Measurements from ENCODE around the gene CTCFL.

Gene CTCFL

DNA sequence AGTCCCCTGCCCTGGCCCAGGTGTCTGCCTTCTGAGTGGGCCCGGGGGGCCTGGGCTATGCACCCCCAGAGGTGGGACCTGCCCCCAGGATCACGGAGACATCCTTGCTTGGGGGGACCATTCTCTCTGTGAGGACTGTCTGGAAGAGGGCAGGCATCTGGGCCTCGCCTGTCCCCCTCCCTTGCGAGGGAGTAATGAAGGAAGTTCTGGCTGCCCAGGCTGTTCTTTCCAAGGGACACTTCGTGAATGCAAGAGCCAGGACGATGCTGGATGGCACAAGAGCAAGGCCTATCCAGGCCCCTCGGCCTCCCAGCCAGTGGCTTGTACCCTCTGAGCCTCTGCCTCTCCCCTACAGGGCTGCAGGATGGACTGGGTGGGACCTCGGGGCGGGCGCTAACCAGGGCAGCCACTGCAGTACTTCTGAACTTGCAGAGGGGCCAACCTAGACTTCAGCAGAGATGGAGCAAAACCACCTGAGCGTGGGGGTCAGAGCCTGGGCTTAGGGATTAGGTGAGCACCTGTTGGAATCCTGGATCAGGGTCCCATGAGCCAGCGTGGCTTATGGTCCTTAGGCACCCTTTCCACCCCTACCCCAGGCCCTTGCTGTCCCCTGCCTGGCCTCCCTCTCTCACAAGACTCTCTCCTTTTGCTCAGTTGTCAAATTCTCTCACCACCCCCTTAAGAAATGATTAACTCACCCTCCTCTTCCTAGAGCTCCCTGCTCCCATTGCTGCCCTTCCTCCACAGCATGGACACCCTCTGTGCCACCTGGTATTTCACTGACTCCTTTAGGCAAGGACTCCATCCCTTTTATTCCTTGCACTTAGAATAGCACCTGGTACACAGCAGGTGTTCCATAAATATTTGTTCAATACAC is 53.2 kb downstream of the CTCFL start:
- Histone ChIP-seq H3K4me2 (peak overlapping the region; percentile 83 to 99 (median 96); a peak in 21 of 22 replicates), H3K27ac (peak overlapping the region in 10 of 11 experiments; percentile 74 to 99 (median 98); a peak in 21 of 22 replicates), H3K4me3 (no peak overlapping the region; a peak in 1 of 20 replicates), H3K36me3 (no peaks in the 10 kb centered on the region), H3K4me1 (peaks cover 99 to 100% (median 100%) of the 10 kb centered on the region in 10 experiments), H3K27me3 (no peaks in the 10 kb centered on the region), H3K9me3 (replicated peaks in 1 of 11) (0 out of 22 replicates have a peak, but pooled peaks cover 0 to 6% (median 0%) of the 10 kb centered on the region in 11 experiments), H3K9ac (peak overlapping the region in 9 of 11 experiments; percentile 72 to 88 (median 81); a peak in 14 of 22 replicates), H4K20me1 (no peaks in the 10 kb centered on the region)
- no peak for TF ChIP-seq Cebpa-rat (IDR thresholded peaks at IDR 0.05)

DNA sequence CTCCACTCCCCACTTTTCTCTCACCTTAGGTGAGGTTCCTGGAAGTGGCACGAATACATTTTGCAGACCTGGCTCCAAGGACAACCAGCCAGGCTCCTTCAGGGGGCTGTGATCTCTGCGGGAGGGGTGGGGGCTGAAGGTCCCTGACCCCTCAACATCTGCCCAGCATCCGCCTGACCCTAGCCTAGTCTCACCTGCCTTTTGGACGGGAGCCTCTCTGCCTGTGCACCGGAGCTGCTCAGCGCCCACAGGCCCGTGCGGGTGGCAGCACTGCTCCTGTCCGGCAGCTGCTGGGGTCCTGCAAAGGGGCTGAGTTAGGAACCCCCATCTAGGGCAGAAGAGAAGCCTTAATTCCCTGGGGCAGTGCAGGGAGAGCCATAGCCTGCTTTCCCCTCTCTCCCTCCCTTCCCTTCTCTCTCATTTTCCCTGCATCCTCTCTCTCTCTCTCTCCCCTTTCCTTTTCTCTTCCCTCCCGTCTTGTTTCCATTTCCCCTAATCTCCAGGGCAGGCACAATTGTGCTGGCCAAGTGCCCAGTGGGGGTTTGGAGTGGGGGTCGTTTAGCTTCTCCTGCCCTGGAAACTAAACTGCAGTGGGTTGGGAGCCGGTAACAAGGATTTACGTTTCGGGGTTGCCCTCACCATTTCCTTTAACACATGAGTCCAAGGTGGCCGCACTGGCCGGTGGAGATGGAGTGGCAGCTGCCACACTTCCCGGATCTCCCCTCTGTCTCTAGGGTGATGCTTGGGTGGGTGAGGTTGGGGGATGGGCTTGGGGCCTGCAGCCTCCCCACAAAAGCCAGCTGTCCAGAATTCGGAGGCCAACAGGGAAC is 54.1 kb downstream of the CTCFL start:
- H3K4me1 ChIP-seq = peaks cover 93 to 100% (median 100%) of the 10 kb centered on the region in 10 experiments
- no peak overlapping the region for H3K4me3 ChIP-seq
- H3K4me2 ChIP-seq = peak overlapping the region; percentile 83 to 99 (median 96)

DNA sequence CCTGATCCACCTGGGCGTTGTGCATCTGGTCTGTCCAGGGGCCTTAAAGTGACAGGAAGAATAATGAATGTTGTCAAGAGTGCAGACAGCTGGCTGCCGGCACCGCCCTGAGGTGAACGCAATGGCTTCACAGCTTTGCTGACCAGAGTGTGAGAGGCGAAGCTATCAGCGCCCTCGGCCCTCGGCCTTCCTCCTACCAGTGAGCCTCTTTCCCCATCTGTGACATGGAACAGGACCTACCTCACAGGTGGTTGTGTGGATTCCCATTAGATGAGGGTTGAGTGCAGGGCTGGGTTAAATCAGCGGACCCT is 54.8 kb downstream of the CTCFL start:
- 0 out of 22 replicates have a peak, but pooled peaks cover 0 to 4% (median 0%) of the 10 kb centered on the region in 11 experiments for H3K9me3 ChIP-seq (replicated peaks in 1 of 11)
- H3K9ac ChIP-seq = peak overlapping the region in 10 of 11 experiments; percentile 1 to 88 (median 80); a peak in 10 of 22 replicates
- peaks cover 90 to 100% (median 100%) of the 10 kb centered on the region in 10 experiments for H3K4me1 ChIP-seq
- H4K20me1 ChIP-seq = no peaks in the 10 kb centered on the region
- peak overlapping the region in 9 of 11 experiments; percentile 84 to 99 (median 98); a peak in 17 of 22 replicates for H3K27ac ChIP-seq
- no peaks in the 10 kb centered on the region for H3K36me3 ChIP-seq
- H3K27me3 ChIP-seq = no peaks in the 10 kb centered on the region
- peak overlapping the region; percentile 83 to 99 (median 96) for H3K4me2 ChIP-seq
- no peak for TF ChIP-seq Cebpa-rat (IDR thresholded peaks at IDR 0.05)
- H3K4me3 ChIP-seq = no peak overlapping the region

More for the DNA sequence above, 54.1 kb downstream of the CTCFL start:
- Histone ChIP-seq H3K27ac (peak overlapping the region in 9 of 11 experiments; percentile 84 to 99 (median 98); a peak in 17 of 22 replicates), H3K27me3 (no peaks in the 10 kb centered on the region), H4K20me1 (no peaks in the 10 kb centered on the region), H3K9ac (peak overlapping the region in 9 of 11 experiments; percentile 72 to 88 (median 81); a peak in 14 of 22 replicates), H3K9me3 (replicated peaks in 1 of 11) (0 out of 22 replicates have a peak, but pooled peaks cover 0 to 6% (median 0%) of the 10 kb centered on the region in 11 experiments), H3K36me3 (no peaks in the 10 kb centered on the region)
- no peak for TF ChIP-seq Cebpa-rat (IDR thresholded peaks at IDR 0.05)

DNA sequence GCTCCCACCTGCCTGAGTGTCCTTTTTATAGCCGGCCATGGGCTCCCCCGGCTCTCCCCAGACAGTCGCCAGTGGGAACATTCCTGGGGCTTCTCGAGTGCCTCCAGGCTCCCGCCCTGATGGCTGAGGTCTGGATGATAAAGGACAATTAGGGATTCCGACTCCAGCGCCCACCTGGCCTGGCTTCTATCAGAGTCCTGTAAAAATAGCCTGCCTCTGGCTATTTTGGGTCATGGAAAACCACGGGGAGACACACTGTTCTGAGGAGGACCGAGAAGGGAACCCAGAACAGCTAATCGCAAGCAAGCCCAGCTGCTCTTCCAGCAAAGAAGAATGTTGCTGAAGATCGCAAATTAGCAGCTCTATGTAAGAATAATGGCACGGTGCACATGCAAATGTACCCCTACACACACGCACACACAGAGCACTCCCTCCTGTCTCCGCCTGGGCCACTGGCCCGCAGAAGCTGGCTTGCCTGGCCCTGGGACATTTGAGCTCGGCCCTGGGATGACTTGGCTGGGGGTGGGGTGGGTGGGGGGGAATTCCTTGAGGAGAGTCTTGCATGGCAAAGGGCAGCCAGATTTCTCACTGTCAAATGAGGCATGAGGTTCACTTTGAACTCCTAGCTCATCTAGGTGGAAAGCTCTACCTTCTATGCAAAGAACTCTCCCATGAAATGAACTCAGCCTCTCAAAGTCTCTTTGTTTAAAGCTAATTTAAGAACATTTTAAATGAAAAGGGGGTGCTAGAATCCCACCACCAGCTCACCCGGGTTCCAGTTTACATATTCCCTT is 55.3 kb downstream of the CTCFL start:
- Histone ChIP-seq H3K4me1 (peaks cover 90 to 100% (median 100%) of the 10 kb centered on the region in 10 experiments), H3K4me3 (no peak overlapping the region), H3K27me3 (no peaks in the 10 kb centered on the region), H3K36me3 (no peaks in the 10 kb centered on the region), H4K20me1 (no peaks in the 10 kb centered on the region), H3K4me2 (peak overlapping the region; percentile 83 to 99 (median 96)), H3K9me3 (replicated peaks in 1 of 11) (no peaks in the 10 kb centered on the region), H3K9ac (peak overlapping the region in 9 of 11 experiments; percentile 1 to 88 (median 80); a peak in 13 of 22 replicates), H3K27ac (peak overlapping the region in 9 of 11 experiments; percentile 84 to 99 (median 98); a peak in 17 of 22 replicates)
- TF ChIP-seq Cebpa-rat (IDR thresholded peaks at IDR 0.05) = no peak

DNA sequence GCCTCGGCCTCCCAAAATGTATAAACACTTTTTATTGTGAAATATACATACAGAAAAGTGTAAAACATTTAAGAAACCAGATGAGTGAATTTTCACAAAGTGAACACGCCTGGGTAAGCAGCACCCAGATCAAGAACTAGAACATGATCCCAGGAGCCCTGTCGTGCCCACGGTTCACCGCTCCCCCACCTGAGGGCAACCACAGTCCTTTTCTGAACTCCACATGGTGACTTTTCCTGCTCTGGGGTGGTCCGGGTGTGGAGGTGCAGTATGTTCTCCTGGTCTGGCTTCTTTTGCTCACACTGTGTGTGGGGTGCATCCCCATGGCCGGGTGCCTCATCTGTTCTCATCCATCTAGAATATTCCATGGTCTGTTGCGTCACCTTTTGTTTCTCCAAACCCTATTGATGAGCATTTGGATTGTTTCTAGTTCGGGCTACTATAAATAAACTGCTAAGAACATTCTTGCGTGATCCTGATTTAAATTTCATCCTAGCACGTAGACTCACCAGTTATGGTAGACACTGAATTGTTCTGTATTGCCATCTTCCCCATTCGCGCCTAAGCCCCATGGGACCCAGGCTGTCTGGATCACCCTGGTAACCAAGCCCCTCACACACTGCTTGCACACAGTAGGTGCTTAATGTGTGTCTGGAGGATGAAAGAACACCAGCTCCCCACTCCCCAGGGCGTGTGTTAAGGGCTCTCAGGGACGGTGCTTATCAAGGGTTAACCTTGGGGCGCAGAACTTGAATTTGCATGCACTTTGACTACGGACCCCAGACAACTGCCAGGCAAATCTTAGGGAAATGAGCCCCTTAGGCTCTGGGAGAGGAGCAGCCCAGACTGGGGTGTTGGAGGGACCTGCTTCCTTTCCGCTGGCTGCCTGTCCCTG is 56.2 kb downstream of the CTCFL start:
- Histone ChIP-seq H3K9ac (peak overlapping the region in 8 of 11 experiments; percentile 12 to 88 (median 81); a peak in 12 of 22 replicates), H3K4me2 (peak overlapping the region; percentile 48 to 99 (median 96)), H4K20me1 (no peaks in the 10 kb centered on the region), H3K27ac (peak overlapping the region in 9 of 11 experiments; percentile 41 to 99 (median 98); a peak in 17 of 22 replicates), H3K4me3 (no peak overlapping the region), H3K27me3 (no peaks in the 10 kb centered on the region), H3K9me3 (replicated peaks in 1 of 11) (no peaks in the 10 kb centered on the region), H3K4me1 (peaks cover 90 to 100% (median 100%) of the 10 kb centered on the region in 10 experiments), H3K36me3 (no peaks in the 10 kb centered on the region)
- no peak; a peak in 1 of 22 replicates for TF ChIP-seq Cebpa-rat (IDR thresholded peaks at IDR 0.05)

DNA sequence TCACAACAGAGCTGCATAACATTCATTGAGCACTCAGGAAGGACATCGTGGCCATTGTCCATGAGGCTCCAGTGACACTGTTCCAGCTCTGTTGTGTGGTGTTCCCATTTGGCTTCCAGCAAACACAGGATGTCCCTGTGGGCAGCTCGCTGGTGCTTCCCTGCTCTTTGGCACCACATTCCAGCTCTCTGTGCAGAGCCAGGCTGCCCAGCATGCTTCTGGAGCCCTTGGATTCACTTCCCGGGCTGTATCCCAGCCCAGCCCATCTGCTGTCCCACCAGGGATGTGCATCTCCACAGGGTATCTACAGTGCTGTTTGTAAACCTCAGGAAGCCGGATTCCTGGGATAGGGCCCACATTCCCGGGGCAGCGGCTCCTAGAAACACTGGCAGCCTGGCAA is 57.2 kb downstream of the CTCFL start:
- Histone ChIP-seq H3K27me3 (no peaks in the 10 kb centered on the region), H3K4me1 (peaks cover 90 to 100% (median 100%) of the 10 kb centered on the region in 10 experiments), H4K20me1 (no peaks in the 10 kb centered on the region), H3K36me3 (no peaks in the 10 kb centered on the region), H3K4me2 (peak overlapping the region; percentile 55 to 99 (median 96)), H3K4me3 (no peak overlapping the region), H3K9ac (peak overlapping the region in 8 of 11 experiments; percentile 23 to 88 (median 48); a peak in 11 of 22 replicates), H3K27ac (peak overlapping the region in 9 of 11 experiments; percentile 28 to 99 (median 98); a peak in 17 of 22 replicates), H3K9me3 (replicated peaks in 1 of 11) (no peaks in the 10 kb centered on the region)
- TF ChIP-seq Cebpa-rat (IDR thresholded peaks at IDR 0.05) = no peak

DNA sequence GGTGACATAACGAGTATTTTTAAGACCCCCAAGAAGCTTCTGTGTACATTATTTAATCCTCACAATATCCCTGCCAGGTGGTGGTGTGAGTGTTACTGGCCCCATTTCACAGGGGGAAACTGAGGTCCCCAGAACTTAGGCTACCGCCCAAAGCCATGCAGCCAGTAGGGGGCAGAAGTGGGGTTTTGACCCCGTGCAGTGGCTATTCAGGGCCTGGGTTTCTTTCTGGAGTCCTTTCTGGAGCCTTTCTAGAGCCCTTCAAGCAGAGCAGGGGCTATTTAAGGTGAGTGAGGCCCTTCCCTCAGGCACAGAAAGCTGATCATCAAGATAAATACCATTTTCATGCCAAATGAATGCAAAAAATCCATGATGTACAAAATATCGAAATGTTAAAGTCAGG is 59.0 kb downstream of the CTCFL start:
- no peaks in the 10 kb centered on the region for H3K36me3 ChIP-seq
- H3K27ac ChIP-seq = peak overlapping the region in 9 of 11 experiments; percentile 90 to 99 (median 98); a peak in 17 of 22 replicates
- no peaks in the 10 kb centered on the region for H3K27me3 ChIP-seq
- no peak overlapping the region for H3K4me3 ChIP-seq
- H3K4me2 ChIP-seq = peak overlapping the region in 10 of 11 experiments; percentile 66 to 99 (median 96); a peak in 17 of 22 replicates
- no peaks in the 10 kb centered on the region for H3K9me3 ChIP-seq (replicated peaks in 1 of 11)
- TF ChIP-seq Cebpa-rat (IDR thresholded peaks at IDR 0.05) = no peak
- H3K4me1 ChIP-seq = peaks cover 90 to 100% (median 100%) of the 10 kb centered on the region in 10 experiments
- peak overlapping the region in 7 of 11 experiments; percentile 81 to 88 (median 83); a peak in 8 of 22 replicates for H3K9ac ChIP-seq
- no peaks in the 10 kb centered on the region for H4K20me1 ChIP-seq
